DMS114 treated with DMSO at 0.1 percent for 48 hours (cell line): ENCODE results near the gene PTDSS2.
"Not testable (repeated sequence)": the region's sequence is repeated elsewhere in the genome, so short reads cannot be mapped to it uniquely, and the experiment has no call there.

Source experiments
- DNase-seq: peaks from one replicate; lab custom pipeline; 2025; ENCODE audit not compliant: unreplicated experiment; lab: John Stamatoyannopoulos, UW

Gene PTDSS2

GRCh38 chr11:413120-414081 is 36.7 kb upstream of the PTDSS2 start:
- DNase-seq: no peak

DNA sequence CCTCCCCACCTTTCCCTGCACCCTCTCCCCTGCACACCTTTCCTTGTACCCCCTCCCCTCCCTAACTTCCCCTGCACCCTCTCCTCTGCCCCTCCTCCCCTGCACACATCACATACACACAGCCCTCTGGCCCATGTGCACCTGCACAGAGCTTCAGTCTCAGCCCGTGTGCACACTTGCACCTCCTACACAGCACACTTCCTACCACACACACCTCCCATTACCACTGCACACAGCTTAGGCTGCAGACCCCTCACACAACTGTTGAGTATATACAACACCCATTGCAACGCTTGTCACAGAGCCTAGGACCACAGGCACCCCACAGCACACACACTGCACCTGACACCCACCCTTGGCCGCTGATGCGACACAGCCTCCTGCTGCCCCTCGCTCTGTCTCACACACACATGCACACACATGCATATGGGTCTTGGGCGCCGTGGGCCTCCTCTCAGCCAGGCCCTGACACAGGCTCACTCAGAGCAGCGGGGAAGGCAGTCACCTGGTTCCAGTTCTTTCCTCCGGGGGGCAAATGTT is 35.7 kb upstream of the PTDSS2 start:
- no peak for DNase-seq

GRCh38 chr11:415640-416041 is 34.4 kb upstream of the PTDSS2 start:
- DNase-seq: no peak

- no peak for DNase-seq
These were observed 33.9 kb upstream of the PTDSS2 start for GRCh38 chr11:416051-416756.

DNA sequence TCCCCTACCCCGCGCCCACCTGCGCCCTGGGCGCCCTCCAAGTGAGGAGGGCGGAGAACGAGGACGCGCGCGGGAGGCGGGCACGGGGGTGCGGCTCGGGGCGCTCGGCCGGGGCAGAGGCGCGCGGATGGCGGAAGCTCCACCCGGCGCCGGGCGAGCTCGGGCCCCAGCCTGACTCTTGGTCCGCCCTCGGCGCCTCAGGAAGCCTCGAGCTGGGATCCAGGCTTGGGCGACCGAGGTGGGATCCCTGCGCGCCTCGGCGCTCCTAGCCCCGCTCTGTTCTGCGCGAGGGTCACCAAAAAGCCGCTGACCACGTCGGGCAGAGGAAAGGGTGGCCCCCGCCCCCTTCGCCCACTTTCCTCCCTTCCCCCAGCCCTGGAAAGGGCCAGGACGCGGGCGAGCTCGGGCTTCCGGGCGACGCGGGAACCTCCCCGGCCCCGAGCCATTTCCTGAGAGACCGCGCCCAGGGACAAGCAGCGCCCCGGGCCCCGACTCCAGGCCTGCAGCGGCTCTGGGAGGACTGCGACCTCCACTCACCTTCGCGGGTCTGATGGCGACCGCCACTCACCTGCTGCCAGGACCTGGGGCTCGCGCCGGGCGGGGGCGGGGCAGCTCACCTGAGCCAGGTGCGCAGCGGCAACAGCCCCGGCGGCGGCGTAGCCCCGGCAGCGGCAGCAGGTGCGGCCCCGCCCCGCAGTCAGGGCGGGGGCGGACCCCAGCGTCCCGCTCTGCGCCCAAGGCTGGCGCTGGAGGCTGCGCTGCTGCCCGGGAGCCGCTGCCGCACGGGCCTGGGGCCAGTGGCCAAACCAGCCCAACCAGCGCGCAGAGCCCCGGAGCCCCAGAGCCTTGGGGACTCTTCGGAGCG is 33.1 kb upstream of the PTDSS2 start:
- no peak for DNase-seq

DNA sequence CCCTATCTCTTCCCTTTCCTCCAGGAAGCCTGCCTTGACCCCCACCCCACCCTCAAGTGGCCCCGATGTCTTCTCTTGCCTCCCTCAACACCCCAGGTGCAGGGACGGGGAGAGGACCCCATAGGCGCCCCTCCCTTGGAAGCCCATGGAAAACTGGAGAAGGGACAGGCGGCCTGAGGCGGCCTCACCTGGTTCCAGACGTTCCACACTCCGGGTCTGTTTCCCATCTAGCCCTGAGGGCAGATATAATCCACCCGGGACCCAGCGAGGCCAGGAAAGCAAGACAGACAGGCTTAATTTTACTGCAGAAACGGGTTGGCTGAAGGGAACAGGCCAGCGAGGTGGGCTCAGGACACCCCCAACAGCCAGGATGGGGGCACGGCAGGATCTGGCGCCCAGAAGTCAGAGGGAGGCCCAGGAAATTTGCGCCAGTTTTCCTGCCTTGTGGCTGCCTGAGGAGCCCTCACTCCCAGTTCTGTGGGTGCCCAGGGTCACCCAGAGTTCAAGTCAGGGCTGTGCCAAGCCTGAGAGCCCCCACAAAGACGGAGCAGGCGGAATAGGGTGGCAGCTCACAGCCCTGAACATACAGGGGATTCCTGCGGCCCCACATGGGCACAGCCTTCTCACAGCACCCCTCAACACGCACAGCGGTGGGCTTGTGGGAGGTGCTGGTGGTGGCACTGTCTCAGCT is 32.3 kb upstream of the PTDSS2 start:
- no peak for DNase-seq

GRCh38 chr11:418343-419247 is 31.5 kb upstream of the PTDSS2 start:
- DNase-seq: no peak

DNA sequence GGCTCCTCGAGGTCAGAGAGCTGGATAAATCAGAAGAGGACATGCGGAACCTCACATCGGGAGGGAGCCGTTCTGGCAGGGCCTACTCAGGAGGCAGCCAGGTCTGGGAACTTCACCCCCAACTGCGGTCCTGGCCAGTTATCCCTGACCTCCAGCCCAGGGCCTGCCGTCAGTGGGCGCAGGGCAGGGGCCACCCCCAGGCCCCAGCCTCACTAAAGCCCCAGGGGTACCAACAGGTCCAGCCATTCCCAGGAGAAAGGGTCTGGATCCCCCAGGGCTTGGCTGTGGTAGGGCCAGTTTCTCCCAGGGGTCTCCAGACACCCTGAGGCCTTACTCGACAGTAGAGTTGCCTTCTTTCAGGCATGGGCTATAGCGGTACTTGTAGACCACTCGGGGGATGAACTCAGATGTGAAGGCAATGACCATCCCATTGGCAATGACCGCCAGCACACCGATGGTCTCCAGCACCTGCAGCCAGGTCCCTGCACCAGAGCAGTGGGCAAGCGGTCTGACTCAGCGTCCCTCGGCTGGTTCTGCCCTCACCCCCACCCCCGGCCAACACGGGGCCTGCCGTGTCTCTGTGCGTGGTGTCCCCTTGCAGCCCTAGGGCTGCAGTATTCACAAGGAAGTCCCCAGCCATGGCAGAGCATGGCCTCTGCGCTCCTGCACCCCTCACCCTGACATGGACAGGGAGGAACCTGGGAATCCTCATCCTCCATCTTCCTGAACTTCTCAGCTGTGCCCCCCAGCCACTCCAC is 30.7 kb upstream of the PTDSS2 start:
- DNase-seq: no peak

DNA sequence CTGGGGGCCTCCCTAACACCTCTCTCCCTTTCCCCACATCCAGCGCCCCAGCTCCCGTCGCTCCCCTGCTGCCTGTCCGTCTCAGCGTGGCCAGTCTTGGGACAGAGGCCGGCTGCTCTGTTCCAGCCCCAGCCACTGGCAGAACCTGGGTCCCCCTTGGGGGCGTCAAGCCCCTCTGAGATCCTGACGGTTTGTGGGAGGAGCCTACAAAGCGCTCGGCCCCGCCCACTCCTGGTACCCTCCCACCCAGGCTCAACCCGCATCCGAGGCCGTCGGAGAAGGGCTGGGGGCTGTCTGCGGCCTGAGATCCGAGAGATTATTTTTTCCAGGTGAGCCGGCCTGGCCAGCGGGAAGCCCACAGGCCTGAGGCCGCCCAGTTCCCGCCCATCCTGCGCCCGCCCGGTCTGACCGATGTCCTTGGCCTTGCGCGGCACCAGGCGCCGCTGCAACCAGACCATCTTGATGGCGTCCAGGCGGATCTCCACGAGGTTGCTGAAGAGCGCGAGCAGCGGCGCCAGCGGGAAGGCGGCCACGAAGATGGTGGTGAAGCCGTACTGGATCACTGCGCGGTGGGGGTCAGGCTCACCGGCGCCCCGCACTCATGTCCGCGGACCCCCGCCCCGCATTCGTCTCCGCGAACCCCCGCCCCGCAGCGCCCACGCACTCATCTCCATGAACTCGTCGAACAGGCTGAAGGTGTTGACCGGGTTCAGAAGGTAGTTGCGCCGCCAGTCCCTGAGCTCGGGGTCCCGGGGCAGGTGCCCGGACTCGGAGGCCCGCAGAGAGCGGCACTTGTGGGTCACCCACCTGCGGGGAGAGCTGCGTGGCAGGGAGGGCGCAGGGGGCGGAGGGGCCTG is 29.8 kb upstream of the PTDSS2 start:
- DNase-seq: no peak

GRCh38 chr11:420911-421321 is 29.2 kb upstream of the PTDSS2 start:
- no peak for DNase-seq

DNA sequence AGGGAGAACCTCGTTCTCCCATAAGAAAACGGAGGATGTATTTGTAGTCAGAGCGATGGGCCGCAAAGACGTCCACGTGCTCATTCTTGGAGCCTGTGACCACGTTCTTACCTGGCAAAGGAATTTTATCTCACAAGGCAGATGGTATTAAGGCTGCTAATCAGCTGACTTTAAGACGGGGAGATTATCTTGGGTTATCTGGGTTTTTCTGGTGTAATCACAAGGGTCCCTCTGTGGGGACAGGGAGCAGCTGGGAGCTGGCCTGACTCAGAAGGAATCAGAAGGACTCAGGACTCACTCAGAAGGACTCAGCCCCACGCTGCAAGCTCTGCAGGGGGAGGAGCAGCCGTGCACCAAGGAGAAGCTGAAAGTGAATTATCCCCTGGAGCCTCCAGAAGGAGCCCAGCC is 27.8 kb upstream of the PTDSS2 start:
- no peak for DNase-seq

GRCh38 chr11:424232-424631 is 25.8 kb upstream of the PTDSS2 start:
- DNase-seq: no peak

GRCh38 chr11:424766-425165 is 25.3 kb upstream of the PTDSS2 start:
- DNase-seq: not testable (repeated sequence)

DNA sequence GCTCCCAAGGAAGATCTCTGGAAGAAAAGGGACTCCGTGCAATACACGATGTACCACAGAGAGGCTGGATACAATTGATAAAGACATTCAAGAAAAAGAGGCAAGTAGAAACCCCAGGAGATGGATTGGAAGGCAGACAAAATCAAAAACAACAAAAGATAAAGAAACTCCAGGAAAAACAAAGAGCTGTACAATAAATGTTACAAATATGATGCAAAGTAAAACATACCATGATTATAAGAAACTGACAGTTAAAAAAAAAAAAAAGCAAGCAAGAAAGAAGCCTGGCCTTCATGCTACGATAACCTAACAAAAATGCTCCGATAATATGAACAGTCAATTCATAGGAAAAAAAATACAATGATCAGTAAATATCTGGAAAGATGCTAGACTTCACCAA is 24.8 kb upstream of the PTDSS2 start:
- DNase-seq: no peak

GRCh38 chr11:426851-427250 is 23.2 kb upstream of the PTDSS2 start:
- no peak for DNase-seq

GRCh38 chr11:428295-428694 is 21.8 kb upstream of the PTDSS2 start:
- DNase-seq: no peak

- no peak for DNase-seq
These were observed 20.7 kb upstream of the PTDSS2 start for GRCh38 chr11:429391-429790.
